Endodermal cell (in vitro differentiated cells): ENCODE results near the gene CXCL1. TPM values are rescaled to one million over a fixed set of nuclear protein-coding genes. Genes with fewer than 3 reads are reported as not detected.

Source experiments
- DNase-seq: peaks from one replicate; pipeline ENCODE4 v3.0.0-alpha.2; 2017
- H3K27ac ChIP-seq: 2 replicates; pipeline ENCODE4 v1.5.1; 2013; ENCODE audit warnings: mild to moderate bottlenecking, low read depth, low read length, moderate library complexity
- H3K27me3 ChIP-seq: 2 replicates; pipeline ENCODE4 v1.6.1; 2013; ENCODE audit warnings: mild to moderate bottlenecking, low read length, moderate library complexity; ENCODE audit not compliant: insufficient read depth, control insufficient read depth, poor library complexity, severe bottlenecking
- H3K36me3 ChIP-seq: 2 replicates; pipeline ENCODE4 v1.7.0; 2013; ENCODE audit warnings: mild to moderate bottlenecking, low read length, moderate library complexity; ENCODE audit not compliant: control insufficient read depth, insufficient read depth
- H3K4me1 ChIP-seq: one replicate; pipeline ENCODE4 v1.7.0; 2013; ENCODE audit warnings: low read length; ENCODE audit not compliant: control insufficient read depth, insufficient read depth
- H3K4me3 ChIP-seq: 2 replicates; pipeline ENCODE4 v1.5.1; 2013; ENCODE audit warnings: mild to moderate bottlenecking, low read length, moderate library complexity
- H3K9ac ChIP-seq: 2 replicates; pipeline ENCODE4 v1.6.1; 2013; ENCODE audit warnings: mild to moderate bottlenecking, low read length, moderate library complexity; ENCODE audit not compliant: poor library complexity, severe bottlenecking; ENCODE audit errors: extremely low read depth
- H3K9me3 ChIP-seq: 2 replicates; pipeline ENCODE4 v1.6.1; 2013; ENCODE audit warnings: mild to moderate bottlenecking, low read length, moderate library complexity; ENCODE audit not compliant: control insufficient read depth
- H3K27ac Mint-ChIP-seq: 2 replicates; pipeline ENCODE4 v1.8.0; 2020; ENCODE audit warnings: mixed read lengths
- H3K27me3 Mint-ChIP-seq: 2 replicates; pipeline ENCODE4 v1.8.0; 2021; ENCODE audit warnings: mild to moderate bottlenecking, mixed read lengths; ENCODE audit not compliant: insufficient read depth
- H3K36me3 Mint-ChIP-seq: 2 replicates; pipeline ENCODE4 v1.8.0; 2020; ENCODE audit warnings: low read depth, mixed read lengths
- H3K4me1 Mint-ChIP-seq: 2 replicates; pipeline ENCODE4 v1.8.0; 2020; ENCODE audit warnings: mixed read lengths
- H3K4me3 Mint-ChIP-seq: 2 replicates; pipeline ENCODE4 v1.8.0; 2020; ENCODE audit warnings: mild to moderate bottlenecking, moderate library complexity, mixed read lengths
- H3K9me3 Mint-ChIP-seq: 2 replicates; pipeline ENCODE4 v1.8.0; 2020; ENCODE audit warnings: mild to moderate bottlenecking, mixed read lengths
- CTCF ChIP-seq: fragments of 200-600 bp; sonication (generic); conservative IDR thresholded peaks from 2 replicates; pipeline ENCODE4 v1.5.0; 2021; ENCODE audit warnings: antibody characterized with exemption, mild to moderate bottlenecking
- WGBS, 2 experiments: methylation state at CpG; one replicate each; pipeline versions ENCODE4 v1.1.5 to v1.1.7; 2013; ENCODE audit warnings: missing lambda C conversion rate in 2 of 2, mixed read lengths in 1 of 2; ENCODE audit not compliant: insufficient coverage in 1 of 2, insufficient read length in 1 of 2; 5-methylcytosine and 5-hydroxymethylcytosine counted together
- total RNA-seq, 2 donors: library from RNA; stranded (reverse); fragmentation: NEBNext Ultra II Directional in 1 of 2; extraction: Animal tissue kit (Norgen Biotek cat#: 25700) in 1 of 2; gene quantifications; 2 replicates in 1 of 2; 3 replicates in 1 of 2; pipeline ENCODE4 v1.2.1, GENCODE V29; 2021

CXCL1 gene
- total RNA-seq, 2 donors from 2014 or later, result 0.24 TPM; not detected in 1

GRCh38 chr4:73912191-73912590 lies 43.0 kb downstream of the CXCL1 start:
- peaks cover 3% of the 10 kb centered on the region for H3K4me1 ChIP-seq
- no peaks in the 10 kb centered on the region for H3K27me3 ChIP-seq
- no peak for TF ChIP-seq CTCF
- no peak for DNase-seq
- H3K4me3 ChIP-seq, result no peak overlapping the region
- H3K27ac ChIP-seq, result no peak overlapping the region
- no peak overlapping the region for H3K27ac Mint-ChIP-seq
- peaks cover 7% of the 10 kb centered on the region for H3K4me1 Mint-ChIP-seq
- H3K9me3 Mint-ChIP-seq, result peaks cover 2% of the 10 kb centered on the region
- H3K9ac ChIP-seq, result no peak overlapping the region
- H3K9me3 ChIP-seq, result no peaks in the 10 kb centered on the region
- no peak overlapping the region for H3K4me3 Mint-ChIP-seq
- H3K36me3 ChIP-seq, result no peaks in the 10 kb centered on the region
- H3K27me3 Mint-ChIP-seq, result peaks cover 1% of the 10 kb centered on the region
- WGBS, 2 experiments, result 0% methylated on average over 1 of the region's 1 CpG; no CpG with 5 or more reads in 1 of the 2 experiments
- H3K36me3 Mint-ChIP-seq, result no peaks in the 10 kb centered on the region

GRCh38 chr4:73914071-73914470 lies 44.9 kb downstream of the CXCL1 start:
- no peaks in the 10 kb centered on the region for H3K4me1 ChIP-seq
- WGBS, 2 experiments, result 100% methylated on average over 1 of the region's 1 CpG
- no peak for TF ChIP-seq CTCF
- no peaks in the 10 kb centered on the region for H3K36me3 ChIP-seq
- Mint-ChIP-seq H3K36me3 (no peaks in the 10 kb centered on the region), H3K27me3 (peaks cover 1% of the 10 kb centered on the region), H3K4me3 (no peak overlapping the region), H3K4me1 (no peaks in the 10 kb centered on the region), H3K27ac (no peak overlapping the region), H3K9me3 (peaks cover 2% of the 10 kb centered on the region)
- no peak for DNase-seq
- H3K4me3 ChIP-seq, result no peak overlapping the region
- H3K27me3 ChIP-seq, result no peaks in the 10 kb centered on the region
- H3K9me3 ChIP-seq, result no peaks in the 10 kb centered on the region
- H3K9ac ChIP-seq, result no peak overlapping the region
- H3K27ac ChIP-seq, result no peak overlapping the region

- Mint-ChIP-seq H3K27me3 (peaks cover 6% of the 10 kb centered on the region), H3K4me3 (no peak overlapping the region), H3K36me3 (no peaks in the 10 kb centered on the region), H3K27ac (no peak overlapping the region), H3K4me1 (no peaks in the 10 kb centered on the region), H3K9me3 (no peaks in the 10 kb centered on the region)
- Histone ChIP-seq H3K4me3 (no peak overlapping the region), H3K27me3 (no peaks in the 10 kb centered on the region), H3K4me1 (no peaks in the 10 kb centered on the region), H3K9ac (no peak overlapping the region), H3K9me3 (no peaks in the 10 kb centered on the region), H3K27ac (no peak overlapping the region), H3K36me3 (no peaks in the 10 kb centered on the region)
- no peak for TF ChIP-seq CTCF
- DNase-seq, result no peak
- no CpG with 5 or more reads among the region's 1 CpG for WGBS, 2 experiments
Observed at GRCh38 chr4:73916172-73916925, 47.2 kb downstream of the CXCL1 start.
